Spinal cord (tissue), 10 donors: ENCODE data around the gene MED19. TPM values are rescaled to one million over a fixed set of nuclear protein-coding genes. Genes with fewer than 3 reads are reported as not detected.

Experiments
- DNase-seq, 6 donors: peaks; one replicate each; pipeline versions ENCODE4 v3.0.0 to v3.0.0-alpha.2; 2013 to 2015; ENCODE audit warnings: low spot score in 6 of 6, low read depth in 4 of 6
- H3K27ac ChIP-seq: one replicate; pipeline ENCODE4 v1.5.1; 2013; ENCODE audit warnings: low read depth, low read length, control low read depth
- H3K27me3 ChIP-seq: one replicate; pipeline ENCODE4 v1.6.1; 2013; ENCODE audit warnings: low read length; ENCODE audit not compliant: control insufficient read depth, insufficient read depth
- H3K36me3 ChIP-seq: one replicate; pipeline ENCODE4 v1.6.1; 2013; ENCODE audit warnings: low read length; ENCODE audit not compliant: control insufficient read depth, insufficient read depth
- H3K4me1 ChIP-seq: one replicate; pipeline ENCODE4 v1.6.1; 2013; ENCODE audit warnings: low read length; ENCODE audit not compliant: control insufficient read depth, insufficient read depth
- H3K4me3 ChIP-seq: one replicate; pipeline ENCODE4 v1.5.1; 2013; ENCODE audit warnings: low read depth, low read length, control low read depth
- H3K9me3 ChIP-seq: one replicate; pipeline ENCODE4 v1.6.1; 2013; ENCODE audit warnings: low read length; ENCODE audit not compliant: control insufficient read depth, insufficient read depth
- WGBS: methylation state at CpG from one replicate; pipeline ENCODE4 v1.1.5; 2013; ENCODE audit warnings: missing lambda C conversion rate; ENCODE audit not compliant: insufficient coverage; 5-methylcytosine and 5-hydroxymethylcytosine counted together
- polyA plus RNA-seq, 2 donors: library from polyadenylated mRNA; unstranded; fragments of 120-200 nt; gene quantifications; one replicate each; pipeline ENCODE4 v1.2.1, GENCODE V29; 2013; ENCODE audit not compliant: insufficient read length in 2 of 2
- total RNA-seq, 2 donors: library from RNA; depleted of rRNA in 1 of 2; stranded (reverse); fragments of 120-200 nt in 1 of 2; fragments of >200 nt in 1 of 2; gene quantifications; one replicate each; pipeline versions ENCODE4 v1.2.3 to v1.2.4, GENCODE V29; 2013 to 2014
- donor health status: healthy.

MED19 gene
- total and polyA plus RNA-seq, 4 donors: 12.1 to 32.2 (median 26.1) TPM

DNA sequence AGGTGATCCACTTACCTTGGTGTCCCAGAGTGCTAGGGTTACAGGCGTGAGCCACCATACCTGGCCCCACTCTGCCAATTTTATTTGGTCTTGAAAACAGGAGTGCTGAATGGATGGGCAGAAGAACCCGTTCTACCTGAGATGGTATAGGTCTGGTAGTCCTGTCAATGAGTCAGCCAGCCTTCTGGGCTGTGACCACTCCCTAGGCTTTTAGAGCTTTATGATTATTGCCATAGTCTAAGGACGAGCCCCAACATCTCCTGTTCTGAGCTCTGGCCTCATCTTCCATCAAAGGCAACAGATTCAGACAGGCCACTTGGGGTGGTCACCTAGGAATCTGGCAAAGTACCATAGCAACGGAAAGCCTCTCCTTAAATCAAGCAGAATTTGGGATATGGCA, 32.6 kb downstream of the MED19 start:
- no peaks in the 10 kb centered on the region for H3K9me3 ChIP-seq
- no peaks in the 10 kb centered on the region for H3K4me1 ChIP-seq
- H3K27me3 ChIP-seq: no peaks in the 10 kb centered on the region
- H3K27ac ChIP-seq: no peak overlapping the region
- peaks cover 22% of the 10 kb centered on the region for H3K36me3 ChIP-seq
- H3K4me3 ChIP-seq: no peak overlapping the region
- WGBS: 92% methylated on average over 3 of the region's 4 CpGs
- DNase-seq: no peak

DNA sequence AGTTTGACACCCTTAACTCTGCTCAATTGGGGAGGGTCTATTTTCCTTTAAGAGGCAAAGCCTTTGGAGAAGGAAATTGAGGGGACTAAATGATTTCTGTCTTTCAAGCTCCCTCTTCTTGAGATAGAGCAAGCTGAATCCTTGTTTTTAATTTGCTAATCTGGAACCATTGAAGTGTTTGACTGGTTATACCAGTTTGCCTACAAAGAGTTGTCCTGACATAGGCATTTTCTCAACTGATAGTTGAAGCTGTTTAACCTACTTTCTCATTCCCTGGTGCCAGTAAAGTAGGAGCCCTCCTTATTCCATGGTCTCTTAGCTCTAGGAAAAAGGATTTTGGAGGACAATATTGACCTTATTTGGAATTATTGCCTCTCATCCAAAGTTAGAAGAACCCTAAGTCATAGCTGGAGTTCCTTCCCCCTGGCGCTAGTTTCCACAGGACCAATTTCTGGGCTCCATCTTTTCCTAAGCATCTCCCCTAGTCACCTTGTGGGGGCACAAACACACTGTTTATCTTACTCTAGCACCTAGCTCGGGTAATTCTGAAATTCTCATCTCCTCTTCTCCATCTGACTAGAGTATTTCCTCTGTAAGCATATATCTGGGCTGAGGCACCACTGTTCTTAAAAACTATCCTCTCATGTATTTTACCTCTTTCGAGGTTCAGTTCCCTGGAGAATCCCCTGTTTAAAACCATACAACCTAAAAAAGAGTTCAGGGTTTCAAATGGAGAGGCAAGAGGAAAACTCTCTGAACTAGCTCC, 36.7 kb downstream of the MED19 start:
- Histone ChIP-seq H3K4me1 (no peaks in the 10 kb centered on the region), H3K27ac (no peak overlapping the region), H3K36me3 (peaks cover 30% of the 10 kb centered on the region), H3K9me3 (no peaks in the 10 kb centered on the region), H3K27me3 (no peaks in the 10 kb centered on the region), H3K4me3 (no peak overlapping the region)
- DNase-seq: no peak
- WGBS: 93% methylated on average over 2 of the region's 3 CpGs

DNA sequence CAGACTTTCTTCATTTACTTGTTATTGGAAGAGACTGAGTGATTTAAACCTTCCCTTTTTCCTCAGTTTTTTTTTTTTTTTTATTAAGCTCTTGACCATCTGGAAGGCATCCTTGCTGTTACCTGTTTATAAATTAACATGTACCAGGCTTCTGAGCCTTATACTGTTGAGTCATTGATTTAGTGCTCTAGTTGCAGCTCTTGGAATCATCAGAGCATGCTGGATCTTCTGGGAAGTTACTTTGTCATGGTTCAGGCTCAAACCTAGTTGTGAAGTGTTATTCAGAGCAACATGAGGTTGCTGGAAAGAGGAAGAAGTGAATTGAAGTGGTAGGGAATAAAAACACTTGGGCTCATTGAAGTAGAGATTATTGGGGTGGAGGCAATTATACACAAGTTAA, 37.8 kb downstream of the MED19 start:
- H3K4me1 ChIP-seq: peaks cover 3% of the 10 kb centered on the region
- H3K9me3 ChIP-seq: no peaks in the 10 kb centered on the region
- H3K4me3 ChIP-seq: no peak overlapping the region
- no peaks in the 10 kb centered on the region for H3K27me3 ChIP-seq
- no peak overlapping the region for H3K27ac ChIP-seq
- no peak for DNase-seq
- peaks cover 30% of the 10 kb centered on the region for H3K36me3 ChIP-seq

DNA sequence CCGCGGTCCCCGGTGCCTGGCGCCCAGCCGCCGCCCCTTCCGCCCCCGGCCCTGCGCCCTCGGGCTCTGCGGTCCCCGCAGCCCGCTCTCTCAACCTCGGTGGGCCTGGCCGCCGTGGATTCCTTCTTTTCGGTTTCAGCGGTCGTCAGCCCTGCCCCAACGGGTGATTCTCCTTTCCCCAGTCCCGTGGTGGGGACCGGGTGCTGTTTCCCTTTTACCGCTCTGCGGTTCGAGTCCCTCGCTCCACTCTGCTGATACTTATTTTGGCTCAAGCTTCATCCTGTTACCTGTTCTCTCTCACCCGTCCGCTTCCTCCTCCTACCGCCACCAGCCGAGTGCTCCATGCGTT, 43.6 kb downstream of the MED19 start:
- Histone ChIP-seq H3K4me1 (peaks cover 15% of the 10 kb centered on the region), H3K9me3 (no peaks in the 10 kb centered on the region), H3K27ac (peak overlapping the region; percentile 99), H3K4me3 (peak overlapping the region; percentile 82), H3K36me3 (peaks cover 19% of the 10 kb centered on the region), H3K27me3 (no peaks in the 10 kb centered on the region)
- DNase-seq: peak in 1 of 6 donors; percentile 18
- WGBS: 0% methylated on average over 22 of the region's 31 CpGs

DNA sequence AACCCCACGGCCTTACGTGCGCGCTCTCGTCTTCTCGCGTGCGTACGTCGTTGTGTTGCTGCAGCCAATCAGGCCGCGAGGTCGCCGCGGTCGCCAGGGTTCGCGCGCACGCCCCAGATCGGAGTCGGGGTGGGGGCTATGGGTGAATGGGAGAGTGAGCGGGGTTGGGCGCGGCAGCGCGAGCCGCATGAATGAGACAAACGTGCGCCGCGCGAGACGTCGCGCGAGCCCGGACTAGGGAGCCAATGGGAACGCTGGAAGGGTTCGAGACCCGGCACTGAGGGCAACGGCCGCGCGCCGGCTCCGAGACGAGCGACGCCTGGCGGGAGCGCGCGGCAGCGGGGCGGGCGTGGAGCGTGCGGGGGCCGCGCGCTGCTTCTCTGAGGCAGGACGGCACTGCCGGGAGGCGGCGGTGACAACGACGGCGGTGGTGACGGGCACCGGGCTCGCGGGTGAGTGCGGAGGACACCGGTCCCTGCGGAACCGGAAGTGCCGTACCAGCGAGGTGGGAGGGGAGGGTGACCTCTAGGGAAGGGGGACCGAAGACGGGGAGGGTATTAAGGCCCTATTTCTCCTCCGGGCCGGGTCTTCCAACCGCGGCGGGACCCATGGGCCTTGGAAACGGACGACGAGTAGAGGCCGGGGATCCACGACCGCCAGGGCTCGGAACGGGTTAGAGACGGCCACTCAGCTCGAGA, 44.1 kb downstream of the MED19 start, which contains the start of gene ZDHHC5:
TSS of gene ZDHHC5 (plus strand) at position 379 of the 698 bp plus-strand sequence. CDS start 4,977 bp downstream, outside the sequence.
- Histone ChIP-seq H3K27me3 (no peaks in the 10 kb centered on the region), H3K4me3 (peak within 1 kb of the TSS; percentile 82), H3K9me3 (no peaks in the 10 kb centered on the region), H3K4me1 (peaks cover 15% of the 10 kb centered on the region), H3K36me3 (peaks cover 17% of the 10 kb centered on the region), H3K27ac (peak within 1 kb of the TSS; percentile 99)
- under 1% methylated on average over 96 of the region's 96 CpGs for WGBS
- DNase-seq: peak in 5 of 6 donors; percentile 94 to 100 (median 98)

DNA sequence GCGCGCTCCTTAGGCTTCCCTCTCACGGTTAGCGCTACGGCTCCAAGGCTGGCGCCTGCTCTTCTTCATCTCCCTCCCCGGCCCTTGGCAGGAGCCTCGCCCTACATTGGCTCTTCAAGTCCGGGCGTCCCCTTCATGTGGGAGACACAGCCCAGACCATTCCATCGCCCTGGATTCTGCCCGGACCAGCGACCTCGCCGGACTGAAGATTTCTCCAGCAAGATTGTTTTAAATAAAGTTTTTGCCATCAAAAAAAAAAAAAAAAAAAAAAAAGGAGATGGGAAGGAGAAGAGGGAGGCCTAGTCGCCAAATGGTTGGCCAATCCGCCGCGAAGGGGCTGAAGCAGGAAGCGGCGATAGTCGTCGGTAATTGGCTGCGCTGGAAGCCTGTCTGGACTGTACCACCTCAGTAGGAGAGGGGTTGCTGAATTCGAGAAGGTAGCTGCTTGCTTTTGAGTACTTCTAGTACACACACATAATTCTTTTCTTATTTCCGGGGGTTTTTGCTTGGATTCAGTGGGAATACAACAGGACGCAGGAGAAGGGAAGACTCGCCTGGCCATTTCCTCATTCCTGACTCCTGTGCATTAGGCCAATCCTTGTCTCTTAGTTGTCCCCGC, 44.8 kb downstream of the MED19 start:
- WGBS: 0% methylated on average over 15 of the region's 29 CpGs
- peaks cover 15% of the 10 kb centered on the region for H3K4me1 ChIP-seq
- no peaks in the 10 kb centered on the region for H3K9me3 ChIP-seq
- DNase-seq: peak; percentile 93 to 99 (median 96)
- peak overlapping the region; percentile 99 for H3K27ac ChIP-seq
- H3K4me3 ChIP-seq: peak overlapping the region; percentile 82
- H3K36me3 ChIP-seq: peaks cover 12% of the 10 kb centered on the region
- H3K27me3 ChIP-seq: no peaks in the 10 kb centered on the region

DNA sequence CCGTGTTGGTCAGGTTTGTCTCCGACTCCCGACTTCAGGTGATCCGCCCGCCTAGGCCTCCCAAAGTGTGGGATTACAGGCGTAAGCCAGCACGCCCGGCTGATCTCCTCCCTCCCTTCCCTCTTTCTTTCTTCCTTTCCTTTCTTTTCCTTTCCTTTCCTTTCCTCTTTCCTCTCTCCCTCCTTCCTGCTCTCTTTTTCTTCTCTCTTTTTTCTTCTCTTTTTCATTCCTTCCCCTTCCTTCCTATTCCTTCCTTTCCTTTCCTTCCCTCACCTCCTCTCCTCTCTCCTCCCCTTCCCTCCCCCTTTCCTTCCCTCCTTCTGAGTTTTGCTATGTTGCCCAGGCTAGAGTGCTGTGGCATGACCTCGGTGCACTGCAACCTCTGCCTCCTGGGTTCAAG, 48.0 kb downstream of the MED19 start:
- peaks cover 9% of the 10 kb centered on the region for H3K4me1 ChIP-seq
- no peaks in the 10 kb centered on the region for H3K9me3 ChIP-seq
- no peak overlapping the region for H3K4me3 ChIP-seq
- WGBS: 79% methylated on average over 8 of the region's 9 CpGs
- no peak for DNase-seq
- H3K27me3 ChIP-seq: no peaks in the 10 kb centered on the region
- H3K27ac ChIP-seq: no peak overlapping the region
- peaks cover 31% of the 10 kb centered on the region for H3K36me3 ChIP-seq

DNA sequence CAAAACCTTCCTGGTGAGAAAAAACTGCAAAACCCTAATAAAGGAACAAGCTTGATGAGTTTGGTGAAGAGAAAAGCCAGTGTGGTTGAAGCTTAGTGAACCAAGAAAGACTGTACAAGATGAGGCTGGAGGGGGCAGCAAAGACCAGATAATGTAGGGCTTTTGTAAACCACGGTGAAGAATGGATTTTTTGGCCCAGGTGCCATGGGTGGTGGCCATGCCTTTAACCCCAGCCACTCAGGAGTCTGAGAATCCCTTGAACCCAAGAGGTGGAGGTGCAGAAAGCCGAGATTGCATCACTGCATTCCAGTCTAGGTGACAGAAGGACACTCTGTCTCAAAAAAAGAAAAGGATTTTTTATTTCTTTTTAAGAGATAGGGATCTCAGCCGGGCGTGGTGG, 49.1 kb downstream of the MED19 start:
- no peaks in the 10 kb centered on the region for H3K9me3 ChIP-seq
- H3K4me3 ChIP-seq: no peak overlapping the region
- H3K4me1 ChIP-seq: peaks cover 13% of the 10 kb centered on the region
- H3K27ac ChIP-seq: no peak overlapping the region
- WGBS: 57% methylated on average over 2 of the region's 4 CpGs
- H3K27me3 ChIP-seq: no peaks in the 10 kb centered on the region
- H3K36me3 ChIP-seq: peaks cover 31% of the 10 kb centered on the region
- no peak for DNase-seq

DNA sequence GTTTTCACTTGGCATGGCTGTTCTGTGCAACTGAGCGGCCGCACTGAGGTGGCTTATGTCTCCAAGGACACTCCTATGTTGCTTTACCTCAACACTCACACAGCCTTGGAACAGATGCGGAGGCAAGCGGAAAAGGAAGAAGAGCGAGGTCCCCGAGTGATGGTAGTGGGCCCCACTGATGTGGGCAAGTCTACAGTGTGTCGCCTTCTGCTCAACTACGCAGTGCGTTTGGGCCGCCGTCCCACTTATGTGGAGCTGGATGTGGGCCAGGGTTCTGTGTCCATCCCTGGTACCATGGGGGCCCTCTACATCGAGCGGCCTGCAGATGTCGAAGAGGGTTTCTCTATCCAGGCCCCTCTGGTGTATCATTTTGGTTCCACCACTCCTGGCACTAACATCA, 52.3 kb downstream of the MED19 start:
- Histone ChIP-seq H3K27me3 (no peaks in the 10 kb centered on the region), H3K4me3 (no peak overlapping the region), H3K4me1 (peaks cover 11% of the 10 kb centered on the region), H3K36me3 (peaks cover 31% of the 10 kb centered on the region), H3K27ac (no peak overlapping the region), H3K9me3 (no peaks in the 10 kb centered on the region)
- DNase-seq: no peak
- 98% methylated on average over 5 of the region's 14 CpGs for WGBS
